Stimulated activated naive CD8-positive, alpha-beta T cell treated with anti-CD3 and anti-CD28 coated beads, Interleukin-15, Interleukin-2, amounts not matched to agents 100 ng/mL and 50 ng/mL, for 24 hours (primary cell): ENCODE results near the gene NTRK1.
"Not testable (repeated sequence)": the region's sequence is repeated elsewhere in the genome, so short reads cannot be mapped to it uniquely, and the experiment has no call there.

ENCODE experiments used
- H3K27ac Mint-ChIP-seq: one replicate; pipeline ENCODE4 v1.8.0; 2021; ENCODE audit warnings: mild to moderate bottlenecking, mixed read lengths
- H3K27me3 Mint-ChIP-seq: one replicate; pipeline ENCODE4 v1.8.0; 2021; ENCODE audit warnings: mixed read lengths
- H3K36me3 Mint-ChIP-seq: one replicate; pipeline ENCODE4 v1.8.0; 2021; ENCODE audit warnings: low read depth, mixed read lengths
- H3K4me1 Mint-ChIP-seq: one replicate; pipeline ENCODE4 v1.8.0; 2021; ENCODE audit warnings: low read depth, mixed read lengths
- H3K4me3 Mint-ChIP-seq: one replicate; pipeline ENCODE4 v1.8.0; 2021; ENCODE audit warnings: mild to moderate bottlenecking, mixed read lengths
- H3K9me3 Mint-ChIP-seq: one replicate; pipeline ENCODE4 v1.8.0; 2021; ENCODE audit warnings: mixed read lengths

Gene NTRK1

DNA sequence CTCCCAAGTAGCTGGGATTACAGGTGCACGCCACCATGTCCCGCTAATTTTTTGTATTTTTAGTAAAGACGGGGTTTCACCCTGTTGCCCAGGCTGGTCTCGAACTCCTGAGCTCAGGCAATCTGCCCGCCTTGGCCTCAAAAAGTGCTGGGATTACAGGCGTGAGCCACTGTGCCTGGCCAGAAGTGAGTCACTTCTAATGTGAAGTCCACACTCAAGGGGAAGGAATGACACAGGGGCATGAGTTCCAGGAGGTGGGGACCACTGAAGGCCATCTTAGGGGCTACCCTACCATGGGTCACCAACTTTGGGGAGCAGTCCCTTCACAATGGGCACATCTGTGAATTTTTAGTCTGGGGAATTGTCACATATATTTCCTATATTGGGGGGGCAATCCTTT is 66.0 kb downstream of the NTRK1 start:
- H3K4me1 Mint-ChIP-seq = peaks cover 34% of the 10 kb centered on the region
- H3K27me3 Mint-ChIP-seq = peaks cover 88% of the 10 kb centered on the region
- not testable (repeated sequence) for H3K36me3 Mint-ChIP-seq, H3K9me3 Mint-ChIP-seq, H3K27ac Mint-ChIP-seq, H3K4me3 Mint-ChIP-seq

DNA sequence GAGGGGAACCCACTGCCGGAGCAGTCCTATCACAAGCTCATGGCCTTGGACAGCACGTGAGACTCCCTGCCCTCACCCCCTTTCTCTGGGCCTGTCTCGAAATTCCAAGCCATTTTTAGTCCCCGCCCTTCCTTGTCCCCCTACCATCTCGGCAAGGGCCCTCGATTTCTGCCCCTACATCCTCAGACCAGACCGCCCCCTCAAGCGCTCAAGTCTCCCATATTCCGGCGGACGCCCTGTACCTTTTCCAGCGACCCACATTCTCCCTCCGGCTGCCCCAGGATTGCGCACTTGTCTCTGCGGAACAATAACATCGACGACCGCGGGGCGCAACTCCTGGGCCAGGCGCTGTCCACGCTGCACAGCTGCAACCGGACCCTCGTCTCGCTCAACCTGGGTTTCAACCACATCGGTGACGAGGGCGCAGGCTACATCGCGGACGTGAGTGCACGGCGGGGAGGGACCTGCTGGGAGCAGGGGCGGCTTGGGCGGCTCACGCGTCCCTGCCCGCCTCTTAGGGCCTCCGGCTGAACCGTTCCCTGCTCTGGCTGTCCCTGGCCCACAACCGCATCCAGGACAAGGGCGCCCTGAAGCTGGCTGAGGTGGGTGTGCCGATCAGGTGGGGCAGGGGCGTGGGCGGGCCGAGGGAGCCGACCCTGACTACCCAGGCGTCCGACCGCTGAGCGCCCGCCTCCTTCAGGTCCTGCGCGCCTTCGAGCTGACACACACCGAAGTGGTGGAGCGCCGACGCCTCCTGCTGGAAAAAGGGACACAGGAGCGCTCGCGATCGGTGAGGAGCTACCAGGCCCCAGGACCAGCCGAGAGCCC is 66.8 kb downstream of the NTRK1 start:
- peaks cover 81% of the 10 kb centered on the region for H3K27me3 Mint-ChIP-seq
- H3K9me3 Mint-ChIP-seq = no peaks in the 10 kb centered on the region
- no peak overlapping the region for H3K27ac Mint-ChIP-seq
- peaks cover 34% of the 10 kb centered on the region for H3K4me1 Mint-ChIP-seq
- H3K4me3 Mint-ChIP-seq = peak overlapping the region; percentile 55
- H3K36me3 Mint-ChIP-seq = no peaks in the 10 kb centered on the region

DNA sequence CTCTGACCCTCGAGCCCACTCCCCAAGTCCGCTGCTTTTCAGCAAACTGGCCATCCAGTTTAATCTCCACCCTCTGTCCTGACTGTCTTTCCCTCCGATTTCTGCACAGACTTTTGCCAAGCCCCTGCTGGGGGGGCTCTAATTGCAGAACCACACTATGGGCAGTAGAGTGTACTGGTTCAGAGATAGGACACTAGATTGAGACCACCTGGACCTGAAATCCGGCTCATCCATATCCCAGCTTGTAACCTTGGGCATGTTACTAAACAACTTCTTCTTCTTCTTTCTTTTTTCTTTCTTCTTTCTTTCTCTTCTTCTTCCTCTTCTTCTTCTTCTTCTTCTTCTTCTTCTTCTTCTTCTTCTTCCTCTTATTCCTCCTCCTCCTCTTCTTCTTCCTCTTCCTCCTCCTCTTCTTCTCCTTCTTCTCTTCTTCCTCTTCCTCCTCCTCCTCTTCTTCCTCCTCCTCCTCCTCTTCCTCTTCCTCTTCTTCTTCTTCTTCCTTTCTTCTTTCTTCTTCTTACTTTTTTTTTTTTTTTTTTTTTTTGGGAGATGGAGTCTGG is 67.5 kb downstream of the NTRK1 start:
- Mint-ChIP-seq H3K4me1 (peaks cover 33% of the 10 kb centered on the region), H3K4me3 (peak overlapping the region; percentile 55), H3K9me3 (no peaks in the 10 kb centered on the region), H3K27ac (peak overlapping the region; percentile 15), H3K36me3 (no peaks in the 10 kb centered on the region), H3K27me3 (peaks cover 81% of the 10 kb centered on the region)

DNA sequence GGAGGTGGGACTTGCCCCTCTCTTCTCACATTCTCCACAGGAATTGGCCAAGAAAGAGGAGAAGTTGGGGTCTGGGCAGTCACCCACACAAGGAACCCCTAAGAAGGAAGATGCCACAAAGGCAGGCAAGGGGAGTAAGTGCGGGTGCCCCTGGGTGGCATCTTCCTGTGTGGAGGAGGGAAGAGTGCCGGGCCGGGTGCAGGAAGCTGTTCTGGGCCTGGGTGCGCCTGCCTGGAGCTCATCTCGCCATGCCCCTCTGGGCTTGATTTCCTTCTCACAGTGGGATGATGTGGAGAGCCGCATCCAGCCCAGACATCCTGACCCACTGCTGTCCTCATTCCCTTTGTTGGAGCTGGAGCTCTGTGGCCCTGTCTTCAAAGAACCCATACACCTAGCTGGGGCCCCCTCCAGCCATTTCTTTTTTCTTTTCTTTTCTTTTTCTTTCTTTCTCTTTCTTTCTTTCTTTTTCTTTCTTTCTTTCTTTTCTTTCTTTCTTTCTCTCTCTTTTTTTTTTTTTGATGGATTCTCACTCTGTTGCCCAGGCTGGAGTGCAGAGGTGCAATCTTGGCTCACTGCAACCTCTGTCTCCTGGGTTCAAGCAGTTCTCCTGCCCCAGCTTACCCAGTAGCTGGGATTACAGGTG is 69.1 kb downstream of the NTRK1 start:
- Mint-ChIP-seq H3K27ac (no peak overlapping the region), H3K4me1 (peaks cover 29% of the 10 kb centered on the region), H3K36me3 (no peaks in the 10 kb centered on the region), H3K27me3 (peaks cover 68% of the 10 kb centered on the region), H3K9me3 (no peaks in the 10 kb centered on the region), H3K4me3 (no peak overlapping the region)

DNA sequence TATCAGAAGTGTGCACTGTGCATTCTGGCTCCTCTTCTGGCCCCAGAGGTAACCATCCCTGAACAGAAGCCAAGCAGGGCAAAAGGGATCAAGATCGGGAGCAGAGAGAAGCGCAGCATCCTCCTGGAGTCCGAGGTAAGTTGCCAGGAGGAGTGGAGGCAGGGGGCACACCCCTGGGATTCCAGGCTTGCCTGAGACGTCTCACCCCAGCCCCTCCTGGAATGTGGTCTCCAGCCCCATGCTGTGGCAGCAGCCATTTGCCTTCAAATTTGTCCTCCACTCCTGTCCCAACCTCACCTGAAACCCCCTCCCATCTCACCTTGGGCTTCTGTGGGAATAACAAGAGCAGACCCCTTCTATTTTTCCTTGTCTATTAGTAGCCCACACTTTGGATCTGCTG is 69.8 kb downstream of the NTRK1 start:
- Mint-ChIP-seq H3K9me3 (no peaks in the 10 kb centered on the region), H3K27me3 (peaks cover 61% of the 10 kb centered on the region), H3K4me3 (no peak overlapping the region), H3K36me3 (no peaks in the 10 kb centered on the region), H3K27ac (no peak overlapping the region), H3K4me1 (peaks cover 25% of the 10 kb centered on the region)
